ENCODE results near the gene SLC26A5.

SLC26A5 gene

DNA sequence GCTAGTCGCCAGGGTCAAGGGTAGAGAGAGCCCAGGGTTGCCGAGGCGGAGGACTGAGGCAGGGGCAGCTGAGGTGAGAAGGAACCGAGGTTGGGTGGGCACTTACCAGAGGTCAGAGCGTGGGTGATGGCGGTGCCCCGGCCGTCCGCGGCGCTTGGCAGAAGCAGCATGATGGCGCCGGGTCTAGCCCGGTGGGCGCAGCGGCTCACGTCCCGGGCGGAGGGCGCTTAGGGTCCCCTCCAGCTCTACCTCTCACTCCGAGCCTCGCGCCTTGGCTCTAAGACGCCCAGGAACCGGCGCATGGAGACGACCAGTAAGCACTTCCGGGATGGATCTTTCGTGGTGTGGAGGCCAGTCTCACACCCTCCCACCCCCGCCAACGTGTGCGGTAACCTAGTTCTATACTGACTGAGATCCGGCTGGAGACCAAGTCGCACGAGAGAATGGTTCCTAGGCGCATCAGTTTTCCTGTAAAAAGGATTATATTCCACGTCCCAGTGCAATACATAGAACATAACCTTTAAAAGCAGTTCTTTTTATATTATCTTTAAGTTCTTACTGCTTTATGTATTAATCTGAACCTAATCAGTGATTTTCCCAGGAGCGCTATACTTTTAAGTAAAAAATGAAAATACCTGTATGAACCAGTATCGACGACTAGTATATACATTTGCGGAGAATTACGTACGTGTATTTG lies 101.4 kb downstream of the SLC26A5 start, which contains the start of gene DNAJC2:
Gene DNAJC2, minus strand, starts transcription at position 315 of the 697 bp plus-strand sequence. Its CDS starts 145 bp downstream, at position 170.
- DNase-seq: peak; percentile 92

- no peak for DNase-seq
Measured at GRCh38 chr7:103343758-103344452, 102.1 kb downstream of the SLC26A5 start.

DNA sequence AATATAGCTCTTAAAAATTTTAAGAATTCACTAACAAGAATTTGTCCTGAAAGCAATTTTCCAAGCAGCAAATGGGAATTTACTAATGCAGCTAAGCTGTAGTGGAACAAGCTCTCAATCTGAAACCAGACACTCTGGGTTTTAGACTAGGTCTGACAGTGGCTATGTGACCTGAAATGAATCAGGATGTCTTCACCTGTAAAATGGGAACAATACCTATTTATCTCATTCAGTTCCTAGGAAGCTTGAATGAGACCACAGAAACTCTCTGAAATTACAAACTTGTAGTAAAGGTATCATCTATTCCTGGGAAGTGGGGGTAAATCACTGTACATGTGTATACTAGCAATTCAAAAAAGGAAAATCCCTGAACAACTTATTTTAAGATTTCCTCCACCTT lies 102.7 kb downstream of the SLC26A5 start:
- DNase-seq: no peak

DNA sequence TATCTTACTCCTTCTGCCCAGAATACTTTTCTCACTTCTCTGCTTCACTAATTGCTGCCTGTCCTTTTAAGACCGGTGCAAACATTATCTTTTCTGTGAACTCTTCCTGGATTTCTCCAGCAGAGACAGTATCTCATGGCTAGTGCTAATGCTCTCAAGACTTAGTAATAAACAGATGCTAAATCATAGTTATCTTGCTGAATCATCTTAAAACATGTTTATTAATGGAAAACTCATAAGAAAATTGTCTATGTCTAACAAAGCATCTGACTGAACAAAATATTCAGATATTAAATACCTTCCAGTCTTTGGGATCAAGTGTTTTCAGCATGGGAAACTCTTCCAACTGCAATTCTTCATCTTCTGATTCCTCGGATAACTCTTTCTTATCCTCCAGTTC lies 104.5 kb downstream of the SLC26A5 start:
- no peak for DNase-seq

GRCh38 chr7:103338864-103339263 lies 107.1 kb downstream of the SLC26A5 start:
- no peak for DNase-seq

DNA sequence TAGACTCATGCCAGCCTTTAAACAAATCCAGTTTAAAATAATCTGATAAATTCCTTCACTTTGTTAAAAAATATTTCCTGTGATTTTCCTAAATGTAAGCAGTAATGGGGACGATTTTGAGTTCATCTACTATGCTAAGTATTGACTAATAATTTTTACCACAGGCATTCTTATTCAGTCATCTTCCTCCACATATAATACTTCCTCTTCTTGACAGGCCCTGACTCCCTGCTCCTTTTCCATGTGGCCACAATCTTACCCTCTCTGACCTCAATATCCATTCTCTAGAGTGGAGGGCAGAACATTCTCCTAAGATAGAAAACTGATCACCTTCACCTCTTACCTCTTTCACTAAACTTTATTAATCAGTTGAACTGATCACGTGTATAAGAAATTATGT lies 109.2 kb downstream of the SLC26A5 start:
- no peak for DNase-seq

GRCh38 chr7:103325744-103326143 lies 120.3 kb downstream of the SLC26A5 start:
- DNase-seq: no peak

Measured in amniotic stem cell (primary cell).